H9 (cell line): Measurements from ENCODE around the gene ADAM33. TPM values are rescaled to one million over a fixed set of nuclear protein-coding genes. Genes with fewer than 3 reads are reported as not detected.

ENCODE experiments used
- DNase-seq: peaks from one replicate; pipeline ENCODE4 v3.0.0-alpha.2; 2017
- H2AFZ ChIP-seq: one replicate; pipeline ENCODE4 v1.6.1; 2013; ENCODE audit warnings: mild to moderate bottlenecking, low read length, control low read depth, moderate library complexity
- H2AK5ac ChIP-seq: 2 replicates; pipeline ENCODE4 v1.6.1; 2013; ENCODE audit warnings: low read length, control low read depth, mixed read lengths; ENCODE audit not compliant: insufficient read length
- H2BK120ac ChIP-seq: one replicate; pipeline ENCODE4 v1.6.1; 2013; ENCODE audit warnings: low read depth, mild to moderate bottlenecking, low read length, control low read depth, inconsistent platforms; ENCODE audit not compliant: poor library complexity, severe bottlenecking
- H2BK12ac ChIP-seq: 2 replicates; pipeline ENCODE4 v1.6.1; 2013; ENCODE audit warnings: low read length, control low read depth, mixed read lengths, low read depth; ENCODE audit not compliant: insufficient read length
- H2BK15ac ChIP-seq: 2 replicates; pipeline ENCODE4 v1.6.1; 2013; ENCODE audit warnings: low read depth, low read length, control low read depth
- H2BK20ac ChIP-seq: one replicate; pipeline ENCODE4 v1.6.1; 2013; ENCODE audit warnings: low read depth, mild to moderate bottlenecking, low read length, control low read depth, inconsistent platforms; ENCODE audit not compliant: poor library complexity, severe bottlenecking
- H2BK5ac ChIP-seq: 2 replicates; pipeline ENCODE4 v1.6.1; 2013; ENCODE audit warnings: low read length, control low read depth, mixed read lengths; ENCODE audit not compliant: insufficient read length
- H3K14ac ChIP-seq: 2 replicates; pipeline ENCODE4 v1.6.1; 2013; ENCODE audit warnings: low read length, control low read depth; ENCODE audit not compliant: insufficient read depth
- H3K18ac ChIP-seq: 2 replicates; pipeline ENCODE4 v1.6.1; 2013; ENCODE audit warnings: low read depth, mild to moderate bottlenecking, mixed read lengths, low read length, control low read depth; ENCODE audit not compliant: insufficient read length
- H3K23ac ChIP-seq: 2 replicates; pipeline ENCODE4 v1.6.1; 2013; ENCODE audit warnings: low read length, control low read depth, mixed read lengths, low read depth; ENCODE audit not compliant: insufficient read length
- H3K23me2 ChIP-seq: 2 replicates; pipeline ENCODE4 v1.6.1; 2013; ENCODE audit warnings: low read depth, mild to moderate bottlenecking, mixed read lengths, low read length, control low read depth; ENCODE audit not compliant: insufficient read length, poor library complexity, severe bottlenecking
- H3K27ac ChIP-seq: 2 replicates; pipeline ENCODE4 v1.5.1; 2013; ENCODE audit warnings: low read length, control low read depth, mixed read lengths, low read depth; ENCODE audit not compliant: insufficient read length
- H3K27me3 ChIP-seq: 2 replicates; pipeline ENCODE4 v1.6.1; 2013; ENCODE audit warnings: low read length, control low read depth, inconsistent platforms; ENCODE audit not compliant: insufficient read depth
- H3K4ac ChIP-seq: 2 replicates; pipeline ENCODE4 v1.6.1; 2013; ENCODE audit warnings: low read depth, mild to moderate bottlenecking, control low read depth, inconsistent platforms, low read length, moderate library complexity
- H3K4me1 ChIP-seq: 2 replicates; pipeline ENCODE4 v1.6.1; 2013; ENCODE audit warnings: low read length, control low read depth, inconsistent platforms; ENCODE audit not compliant: insufficient read depth
- H3K4me2 ChIP-seq: 2 replicates; pipeline ENCODE4 v1.6.1; 2013; ENCODE audit warnings: low read length, control low read depth, mixed read lengths; ENCODE audit not compliant: insufficient read length, insufficient read depth
- H3K56ac ChIP-seq: 2 replicates; pipeline ENCODE4 v1.6.1; 2013; ENCODE audit warnings: low read depth, mild to moderate bottlenecking, mixed read lengths, low read length, control low read depth; ENCODE audit not compliant: insufficient read length
- H3K79me1 ChIP-seq: 2 replicates; pipeline ENCODE4 v1.6.1; 2013; ENCODE audit warnings: low read depth, mild to moderate bottlenecking, moderate library complexity, low read length, control low read depth, inconsistent platforms; ENCODE audit not compliant: insufficient read depth, poor library complexity, severe bottlenecking
- H3K79me2 ChIP-seq: 2 replicates; pipeline ENCODE4 v1.6.1; 2013; ENCODE audit warnings: low read length, control low read depth, inconsistent platforms; ENCODE audit not compliant: insufficient read depth
- H3K9ac ChIP-seq: 2 replicates; pipeline ENCODE4 v1.6.1; 2013; ENCODE audit warnings: low read length, control low read depth, mixed read lengths; ENCODE audit not compliant: insufficient read length; ENCODE audit errors: extremely low read depth
- H3K9me3 ChIP-seq: one replicate; pipeline ENCODE4 v1.6.1; 2013; ENCODE audit warnings: low read depth, low read length, inconsistent platforms; ENCODE audit not compliant: control insufficient read depth
- H3T11ph ChIP-seq: one replicate; pipeline ENCODE4 v1.6.1; 2013; ENCODE audit warnings: mild to moderate bottlenecking, low read length, control low read depth, inconsistent platforms
- H4K20me1 ChIP-seq: one replicate; pipeline ENCODE4 v1.6.1; 2013; ENCODE audit not compliant: control insufficient read depth, insufficient read length, insufficient read depth
- H4K5ac ChIP-seq: 2 replicates; pipeline ENCODE4 v1.6.1; 2013; ENCODE audit warnings: low read depth, mild to moderate bottlenecking, mixed read lengths, low read length, control low read depth; ENCODE audit not compliant: insufficient read length
- H4K8ac ChIP-seq: replicated peaks from 2 replicates; pipeline ENCODE4 v1.6.1; 2013; ENCODE audit warnings: low read length, control low read depth, mixed read lengths, low read depth; ENCODE audit not compliant: insufficient read length
- H4K91ac ChIP-seq: 2 replicates; pipeline ENCODE4 v1.6.1; 2013; ENCODE audit warnings: low read depth, mild to moderate bottlenecking, moderate library complexity, mixed read lengths, low read length, control low read depth; ENCODE audit not compliant: insufficient read length
- H3K27ac Mint-ChIP-seq, 3 experiments: 2 replicates in 2 of 3; 3 replicates in 1 of 3; pipeline ENCODE4 v1.8.0; 2020 to 2021; ENCODE audit warnings: mixed read lengths in 3 of 3, mild to moderate bottlenecking in 1 of 3, moderate library complexity in 1 of 3
- H3K27me3 Mint-ChIP-seq: 2 replicates; pipeline ENCODE4 v1.8.0; 2021; ENCODE audit warnings: low read depth, mild to moderate bottlenecking, moderate library complexity, mixed read lengths
- H3K36me3 Mint-ChIP-seq, 3 experiments: 2 replicates in 2 of 3; 3 replicates in 1 of 3; pipeline ENCODE4 v1.8.0; 2020 to 2021; ENCODE audit warnings: low read depth in 3 of 3, mixed read lengths in 3 of 3; ENCODE audit not compliant: insufficient read depth in 1 of 3
- H3K4me1 Mint-ChIP-seq, 2 experiments: 2 replicates each; pipeline ENCODE4 v1.8.0; 2020; ENCODE audit warnings: mixed read lengths in 2 of 2
- H3K4me3 Mint-ChIP-seq, 2 experiments: 2 replicates in 1 of 2; 3 replicates in 1 of 2; pipeline ENCODE4 v1.8.0; 2020 to 2021; ENCODE audit warnings: mild to moderate bottlenecking in 2 of 2, mixed read lengths in 2 of 2, moderate library complexity in 1 of 2
- H3K9me3 Mint-ChIP-seq, 2 experiments: 2 replicates in 1 of 2; 3 replicates in 1 of 2; pipeline ENCODE4 v1.8.0; 2020; ENCODE audit warnings: mild to moderate bottlenecking in 2 of 2, mixed read lengths in 2 of 2, moderate library complexity in 1 of 2
- WGBS: extraction: QIAGEN DNeasy Blood & Tissue Kit; methylation state at CpG from one replicate; pipeline ENCODE4 v1.1.7; 2013; ENCODE audit warnings: missing lambda C conversion rate, low lambda C conversion rate, mixed read lengths; ENCODE audit not compliant: insufficient read length; ENCODE audit errors: extremely low coverage; 5-methylcytosine and 5-hydroxymethylcytosine counted together
- total RNA-seq: library from RNA; stranded (reverse); gene quantifications from 2 replicates; pipeline ENCODE4 v1.2.1, GENCODE V29; 2021
- TF ChIP-seq, protein P1 (sequence below): fragments of 200-600 bp; sonication (generic); conservative IDR thresholded peaks from 3 replicates; pipeline ENCODE4 v1.8.0; 2021; ENCODE audit warnings: antibody characterized with exemption, mild to moderate bottlenecking

The ADAM33 gene
- total RNA-seq, 1 experiment from 2014 or later = 4.0 TPM

DNA sequence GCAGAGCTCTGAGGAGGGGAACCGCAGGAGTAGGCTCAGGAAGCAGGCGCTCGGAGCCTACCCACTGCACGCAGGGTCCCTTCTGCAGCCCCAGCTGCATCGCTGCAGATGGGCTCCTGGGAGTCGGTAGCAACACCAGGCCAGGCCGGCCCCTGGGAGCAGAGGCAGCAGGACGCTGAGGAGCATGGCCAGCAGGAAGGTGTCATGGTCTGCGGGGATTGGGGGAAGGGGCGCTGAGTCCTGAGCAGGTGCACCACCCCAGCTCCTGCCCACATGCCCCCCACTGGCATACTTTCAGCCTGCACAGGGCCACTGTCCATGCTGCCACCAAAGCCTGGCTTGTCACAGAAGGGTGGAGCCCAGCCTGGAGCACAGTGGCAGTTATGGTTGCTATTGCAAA lies 10.9 kb downstream of the ADAM33 start:
- Mint-ChIP-seq H3K4me3 (no peak overlapping the region), H3K36me3 (0 out of 7 replicates have a peak, but pooled peaks cover 0 to 3% (median 0%) of the 10 kb centered on the region in 3 experiments), H3K4me1 (peaks cover 17 to 26% of the 10 kb centered on the region in 2 experiments), H3K9me3 (peaks cover 0 to 4% of the 10 kb centered on the region in 2 experiments; a peak in 1 of 5 replicates), H3K27ac (no peak overlapping the region), H3K27me3 (peaks cover 25% of the 10 kb centered on the region)
- no CpG with 5 or more reads among the region's 10 CpGs for WGBS
- H3K23me2 ChIP-seq = no peaks in the 10 kb centered on the region
- no peak overlapping the region for H3K18ac ChIP-seq
- H3K27me3 ChIP-seq = 0 out of 2 replicates have a peak, but pooled peaks cover 2% of the 10 kb centered on the region
- no peak overlapping the region for H2BK120ac ChIP-seq
- H3K4ac ChIP-seq = no peak overlapping the region
- H2BK20ac ChIP-seq = no peak overlapping the region
- H3T11ph ChIP-seq = no peak overlapping the region
- H3K14ac ChIP-seq = no peak overlapping the region
- no peak overlapping the region for H4K91ac ChIP-seq
- H3K79me2 ChIP-seq = no peaks in the 10 kb centered on the region
- no peak overlapping the region for H2AK5ac ChIP-seq
- no peak overlapping the region for H2BK15ac ChIP-seq
- H2BK5ac ChIP-seq = no peak overlapping the region
- H4K5ac ChIP-seq = no peak overlapping the region
- H2BK12ac ChIP-seq = no peak overlapping the region
- H3K23ac ChIP-seq = no peak overlapping the region
- no peak overlapping the region for H3K9ac ChIP-seq
- no peak overlapping the region for H4K8ac ChIP-seq
- no peaks in the 10 kb centered on the region for H4K20me1 ChIP-seq
- H3K79me1 ChIP-seq = no peaks in the 10 kb centered on the region
- H3K4me1 ChIP-seq = no peaks in the 10 kb centered on the region
- H3K27ac ChIP-seq = no peak overlapping the region
- H3K56ac ChIP-seq = no peak overlapping the region
- H3K9me3 ChIP-seq = no peaks in the 10 kb centered on the region
- TF ChIP-seq, protein P1, sequence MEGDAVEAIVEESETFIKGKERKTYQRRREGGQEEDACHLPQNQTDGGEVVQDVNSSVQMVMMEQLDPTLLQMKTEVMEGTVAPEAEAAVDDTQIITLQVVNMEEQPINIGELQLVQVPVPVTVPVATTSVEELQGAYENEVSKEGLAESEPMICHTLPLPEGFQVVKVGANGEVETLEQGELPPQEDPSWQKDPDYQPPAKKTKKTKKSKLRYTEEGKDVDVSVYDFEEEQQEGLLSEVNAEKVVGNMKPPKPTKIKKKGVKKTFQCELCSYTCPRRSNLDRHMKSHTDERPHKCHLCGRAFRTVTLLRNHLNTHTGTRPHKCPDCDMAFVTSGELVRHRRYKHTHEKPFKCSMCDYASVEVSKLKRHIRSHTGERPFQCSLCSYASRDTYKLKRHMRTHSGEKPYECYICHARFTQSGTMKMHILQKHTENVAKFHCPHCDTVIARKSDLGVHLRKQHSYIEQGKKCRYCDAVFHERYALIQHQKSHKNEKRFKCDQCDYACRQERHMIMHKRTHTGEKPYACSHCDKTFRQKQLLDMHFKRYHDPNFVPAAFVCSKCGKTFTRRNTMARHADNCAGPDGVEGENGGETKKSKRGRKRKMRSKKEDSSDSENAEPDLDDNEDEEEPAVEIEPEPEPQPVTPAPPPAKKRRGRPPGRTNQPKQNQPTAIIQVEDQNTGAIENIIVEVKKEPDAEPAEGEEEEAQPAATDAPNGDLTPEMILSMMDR = no peak
- H2AFZ ChIP-seq = no peak overlapping the region
- no peak for DNase-seq
- no peak overlapping the region for H3K4me2 ChIP-seq
